Stimulated activated naive B cell treated with anti-CD40 and anti-IgM and Interleukin-4, amounts not matched to agents 10 μg/mL and 1 μg/mL and 100 μg/mL, for 72 hours (primary cell): ENCODE measurements around the gene TAF1B.

Experiments
- ATAC-seq, 2 donors: fragments of 150-1000 bp; cut with Tn5 transposase; replicated peaks; 2 replicates each; pipeline ENCODE4 v1.10.0; 2021; ENCODE audit warnings: moderate library complexity in 1 of 2
- DNase-seq: peaks from one replicate; pipeline ENCODE4 v3.0.0; 2021
- H3K27ac Mint-ChIP-seq: one replicate; pipeline ENCODE4 v1.8.0; 2022; ENCODE audit warnings: mild to moderate bottlenecking, mixed read lengths
- H3K27me3 Mint-ChIP-seq, 2 donors: one replicate each; pipeline ENCODE4 v1.8.0; 2022; ENCODE audit warnings: mixed read lengths in 2 of 2
- H3K36me3 Mint-ChIP-seq, 2 donors: one replicate each; pipeline ENCODE4 v1.8.0; 2022; ENCODE audit warnings: mixed read lengths in 2 of 2, mild to moderate bottlenecking in 1 of 2
- H3K4me1 Mint-ChIP-seq, 2 donors: one replicate each; pipeline ENCODE4 v1.8.0; 2022; ENCODE audit warnings: mixed read lengths in 2 of 2, mild to moderate bottlenecking in 1 of 2
- H3K4me3 Mint-ChIP-seq, 2 donors: one replicate each; pipeline ENCODE4 v1.8.0; 2022; ENCODE audit warnings: mild to moderate bottlenecking in 2 of 2, mixed read lengths in 2 of 2, moderate library complexity in 1 of 2
- H3K9me3 Mint-ChIP-seq, 2 donors: one replicate each; pipeline ENCODE4 v1.8.0; 2022; ENCODE audit warnings: mixed read lengths in 2 of 2, mild to moderate bottlenecking in 1 of 2

The TAF1B gene

DNA sequence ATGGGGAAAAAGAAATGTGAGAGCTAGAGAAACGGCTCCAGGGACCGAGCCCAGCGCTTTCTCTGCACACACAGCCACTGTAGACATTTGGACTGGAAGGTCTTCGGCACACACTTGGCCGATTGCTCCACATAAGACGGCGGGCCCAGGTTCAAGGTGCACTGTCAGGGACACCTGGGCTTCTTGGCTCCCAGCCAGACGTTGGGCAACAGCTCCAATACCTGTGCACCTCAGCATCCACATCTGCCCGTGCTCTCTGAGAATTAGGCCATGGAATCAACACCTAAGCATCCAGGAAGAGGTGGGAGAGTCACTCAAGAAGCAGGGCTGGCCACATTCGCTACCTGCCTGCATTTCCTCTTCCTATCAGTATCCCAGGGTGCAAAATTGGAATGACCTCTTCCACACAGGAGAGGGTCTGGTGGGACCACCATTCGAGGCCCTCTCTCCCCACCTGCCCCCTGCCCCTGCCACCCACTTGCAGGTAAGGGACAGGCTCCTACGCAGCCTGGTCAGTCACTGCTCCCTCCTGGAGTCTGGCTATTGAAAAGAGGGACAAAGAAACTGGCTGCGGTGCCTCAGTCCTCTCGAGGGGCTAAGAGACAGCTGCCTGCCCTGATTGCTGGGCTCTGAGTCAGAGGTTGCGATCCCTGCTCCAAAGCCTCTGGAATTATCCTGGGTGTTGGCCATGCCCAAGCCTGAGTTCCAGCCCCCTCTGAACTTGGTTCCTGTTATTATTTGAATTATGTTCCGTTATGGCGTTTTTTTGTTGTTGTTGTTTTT, 40.1 kb upstream of the TAF1B start:
- no peak for DNase-seq
- ATAC-seq = no peak
- Mint-ChIP-seq H3K4me3 (no peak overlapping the region), H3K4me1 (peaks cover 13 to 17% of the 10 kb centered on the region in 2 donors), H3K27me3 (peaks cover 15 to 25% of the 10 kb centered on the region in 2 donors), H3K9me3 (no peaks in the 10 kb centered on the region), H3K36me3 (no peaks in the 10 kb centered on the region), H3K27ac (no peak overlapping the region)

DNA sequence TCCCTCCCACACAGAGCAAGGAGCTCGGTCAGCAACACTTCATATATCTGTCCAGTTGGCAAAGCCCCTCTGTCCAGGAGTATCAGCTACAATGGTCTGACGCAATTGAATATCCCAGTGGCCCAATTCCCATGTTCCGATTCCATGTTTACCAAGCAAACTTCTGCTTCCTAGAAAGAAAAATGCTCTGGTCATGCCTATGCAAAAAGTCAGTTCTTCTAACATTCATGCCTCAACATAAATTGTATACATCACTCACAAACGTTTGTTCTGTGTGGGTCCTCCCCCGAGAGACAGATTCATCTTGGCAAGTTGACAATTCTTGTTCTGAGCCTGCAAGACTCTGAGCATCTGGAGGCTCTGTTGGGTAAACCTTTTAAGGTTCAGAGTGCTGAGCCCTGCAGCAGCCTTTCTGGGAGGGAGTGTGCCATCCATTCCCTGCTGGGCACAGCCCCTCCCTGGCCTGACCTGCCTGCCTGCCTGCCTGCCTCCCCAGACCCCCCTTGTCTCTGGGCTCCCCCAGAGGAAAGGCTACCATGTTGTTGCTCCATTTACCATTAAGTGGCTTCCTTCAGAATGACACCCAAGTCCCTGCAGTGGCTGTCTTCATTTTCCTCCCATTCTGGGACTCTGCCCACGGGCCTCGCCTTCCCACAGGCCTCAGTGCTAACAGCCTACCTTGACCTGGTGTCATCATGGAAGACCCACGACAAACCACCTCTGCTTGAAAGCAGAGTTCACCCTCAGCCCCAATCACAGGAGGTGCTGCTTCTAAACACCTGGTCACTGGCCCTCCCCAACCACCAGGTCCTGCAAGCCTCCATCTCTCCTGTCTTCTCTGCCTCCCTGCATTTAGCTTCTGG, 37.6 kb upstream of the TAF1B start:
- H3K27ac Mint-ChIP-seq = no peak overlapping the region
- peaks cover 5 to 13% of the 10 kb centered on the region in 2 donors for H3K27me3 Mint-ChIP-seq
- no peak overlapping the region for H3K4me3 Mint-ChIP-seq
- DNase-seq (no peak), ATAC-seq (no peak)
- no peaks in the 10 kb centered on the region for H3K36me3 Mint-ChIP-seq
- no peaks in the 10 kb centered on the region for H3K9me3 Mint-ChIP-seq
- H3K4me1 Mint-ChIP-seq = no peaks in the 10 kb centered on the region

DNA sequence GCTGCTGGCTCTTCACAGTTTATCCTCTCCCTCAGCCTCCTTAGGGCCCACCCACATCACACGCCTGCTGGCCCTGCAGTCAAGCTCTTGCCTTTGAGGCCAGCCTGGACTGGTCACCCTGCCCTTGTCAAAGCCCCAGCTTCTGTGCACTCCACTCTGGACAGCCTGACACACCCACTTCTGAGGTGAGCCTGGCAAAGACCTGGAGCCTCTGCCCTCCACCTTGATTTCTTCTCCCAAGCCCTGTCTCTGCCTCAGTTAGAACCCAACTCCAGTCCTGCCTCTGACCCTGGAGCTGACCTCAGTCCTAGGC, 37.0 kb upstream of the TAF1B start:
- no peaks in the 10 kb centered on the region for H3K9me3 Mint-ChIP-seq
- no peaks in the 10 kb centered on the region for H3K4me1 Mint-ChIP-seq
- H3K4me3 Mint-ChIP-seq = no peak overlapping the region
- H3K27ac Mint-ChIP-seq = no peak overlapping the region
- DNase-seq (no peak), ATAC-seq (no peak)
- no peaks in the 10 kb centered on the region for H3K36me3 Mint-ChIP-seq
- H3K27me3 Mint-ChIP-seq = peaks cover 5 to 13% of the 10 kb centered on the region in 2 donors

DNA sequence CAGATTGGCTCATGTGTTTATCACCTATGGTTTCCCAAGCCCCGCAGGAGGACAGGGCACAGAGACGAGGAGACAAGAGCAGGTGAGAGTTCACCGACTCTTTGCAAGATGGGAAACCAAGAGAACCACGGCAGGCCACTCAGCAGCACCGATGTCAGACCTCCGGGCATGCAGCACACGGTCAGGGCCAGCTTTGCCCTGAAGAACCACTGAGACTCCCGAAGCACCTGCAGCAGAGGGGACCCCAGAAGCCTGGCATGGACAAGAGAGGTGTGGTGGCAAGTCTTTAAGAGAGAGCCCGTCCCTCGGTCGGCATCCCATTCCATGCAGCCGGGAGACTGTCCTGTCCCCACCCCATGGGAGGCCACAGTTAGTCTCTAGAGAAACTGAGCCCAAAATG, 36.6 kb upstream of the TAF1B start:
- peaks cover 5 to 13% of the 10 kb centered on the region in 2 donors for H3K27me3 Mint-ChIP-seq
- no peaks in the 10 kb centered on the region for H3K36me3 Mint-ChIP-seq
- H3K9me3 Mint-ChIP-seq = no peaks in the 10 kb centered on the region
- DNase-seq = no peak
- ATAC-seq = no peak
- no peaks in the 10 kb centered on the region for H3K4me1 Mint-ChIP-seq
- H3K27ac Mint-ChIP-seq = no peak overlapping the region
- H3K4me3 Mint-ChIP-seq = no peak overlapping the region

DNA sequence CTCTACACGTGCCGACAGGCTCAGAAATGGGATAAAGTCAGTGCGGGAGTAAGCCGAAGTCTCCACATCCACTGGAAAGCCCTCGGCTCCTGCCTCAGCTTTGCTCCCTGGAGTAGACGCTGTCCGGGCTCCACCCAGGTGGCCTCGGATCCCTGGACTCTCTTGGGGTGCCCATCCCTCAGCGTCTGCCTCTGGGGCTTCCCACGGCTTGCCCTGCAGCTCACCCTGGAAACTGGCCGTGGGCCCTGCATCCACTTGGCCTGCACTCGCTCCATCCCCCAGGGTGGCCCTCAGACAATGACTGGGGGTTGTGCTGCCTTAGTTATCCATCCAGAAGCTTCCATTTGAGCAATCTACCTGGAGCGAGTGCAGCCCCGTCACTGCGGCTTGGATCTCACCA, 36.2 kb upstream of the TAF1B start:
- no peak for ATAC-seq
- H3K4me3 Mint-ChIP-seq = no peak overlapping the region
- DNase-seq = no peak
- H3K36me3 Mint-ChIP-seq = no peaks in the 10 kb centered on the region
- peaks cover 5 to 13% of the 10 kb centered on the region in 2 donors for H3K27me3 Mint-ChIP-seq
- no peaks in the 10 kb centered on the region for H3K4me1 Mint-ChIP-seq
- no peaks in the 10 kb centered on the region for H3K9me3 Mint-ChIP-seq
- no peak overlapping the region for H3K27ac Mint-ChIP-seq

DNA sequence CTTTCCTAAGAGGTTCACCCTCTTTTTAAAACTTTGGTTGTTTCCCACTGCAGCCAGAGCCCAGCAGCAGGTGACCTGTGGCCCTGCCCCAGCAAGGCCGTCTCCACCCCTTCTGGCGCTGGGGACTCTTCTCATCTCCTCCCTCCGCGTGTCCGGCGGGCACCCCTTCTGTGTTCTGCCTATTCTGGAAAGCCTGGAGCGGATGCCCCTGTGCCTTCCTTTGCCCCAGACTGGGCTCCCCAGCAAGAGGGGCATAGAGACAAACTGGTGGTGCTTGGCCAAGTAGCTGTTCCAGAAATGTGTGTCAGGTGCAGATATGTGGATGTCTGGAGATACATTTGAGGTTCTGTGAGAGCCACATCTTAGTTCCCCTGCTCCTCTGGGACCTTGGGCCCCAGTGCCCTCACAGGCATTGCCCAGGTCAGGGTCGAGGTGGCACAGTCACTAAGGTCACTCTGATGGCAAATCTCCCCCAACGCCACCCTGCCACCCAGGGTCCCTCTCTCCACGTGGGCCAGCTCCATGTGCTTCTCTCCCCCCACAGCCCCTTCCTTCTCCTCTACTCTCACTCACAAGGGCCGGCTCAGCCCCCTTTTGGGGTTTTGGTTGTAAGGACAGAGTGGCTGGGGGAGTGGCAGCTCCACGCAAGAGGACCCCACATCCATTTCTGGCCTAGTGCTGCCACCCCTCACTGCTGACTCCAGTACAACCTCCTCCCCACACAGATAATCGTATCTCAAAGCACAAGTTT, 35.5 kb upstream of the TAF1B start:
- H3K4me1 Mint-ChIP-seq = peaks cover 0 to 2% of the 10 kb centered on the region in 2 donors
- no peak for ATAC-seq
- no peaks in the 10 kb centered on the region for H3K9me3 Mint-ChIP-seq
- H3K27ac Mint-ChIP-seq = no peak overlapping the region
- DNase-seq = no peak
- peaks cover 9 to 14% of the 10 kb centered on the region in 2 donors for H3K27me3 Mint-ChIP-seq
- H3K4me3 Mint-ChIP-seq = no peak overlapping the region
- H3K36me3 Mint-ChIP-seq = no peaks in the 10 kb centered on the region

DNA sequence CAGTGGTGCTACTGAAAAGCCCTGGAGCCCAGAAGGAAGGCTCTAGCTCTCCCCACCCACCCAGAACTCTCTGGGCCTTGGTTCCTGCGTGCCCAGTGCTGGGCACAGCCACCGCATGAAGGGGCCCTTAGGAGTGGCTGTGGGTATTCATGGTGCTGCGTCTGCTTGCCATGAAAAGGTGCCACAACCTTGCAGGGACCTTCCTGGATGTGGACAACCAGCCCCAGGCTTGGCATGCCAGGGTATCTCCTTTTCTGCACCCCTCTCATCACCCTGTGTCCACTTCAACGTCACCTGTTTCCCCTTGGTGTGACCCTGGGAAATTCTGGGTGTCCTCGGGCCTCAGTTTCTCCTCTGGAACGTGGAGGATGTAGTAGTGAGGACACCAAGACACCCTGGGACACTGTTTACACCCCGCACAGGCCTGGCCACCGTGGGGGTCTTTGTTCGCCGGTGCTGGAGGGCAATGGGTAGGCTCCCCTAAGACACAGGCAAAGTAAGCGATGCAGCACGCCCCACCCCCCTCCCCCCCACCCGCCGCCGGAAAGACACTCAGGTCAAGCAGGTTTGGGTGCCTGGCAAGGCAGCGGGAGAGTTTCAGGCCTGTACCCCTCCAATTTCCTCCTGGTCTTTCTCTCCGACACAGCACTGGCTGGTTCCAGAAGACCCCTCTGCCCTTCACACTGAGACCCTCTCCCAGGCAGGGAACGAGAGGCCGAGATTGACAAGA, 34.8 kb upstream of the TAF1B start:
- peaks cover 16 to 19% of the 10 kb centered on the region in 2 donors for H3K27me3 Mint-ChIP-seq
- H3K4me1 Mint-ChIP-seq = peaks cover 5 to 8% of the 10 kb centered on the region in 2 donors
- no peaks in the 10 kb centered on the region for H3K36me3 Mint-ChIP-seq
- no peak for DNase-seq
- no peak for ATAC-seq
- no peaks in the 10 kb centered on the region for H3K9me3 Mint-ChIP-seq
- no peak overlapping the region for H3K27ac Mint-ChIP-seq
- no peak overlapping the region for H3K4me3 Mint-ChIP-seq

DNA sequence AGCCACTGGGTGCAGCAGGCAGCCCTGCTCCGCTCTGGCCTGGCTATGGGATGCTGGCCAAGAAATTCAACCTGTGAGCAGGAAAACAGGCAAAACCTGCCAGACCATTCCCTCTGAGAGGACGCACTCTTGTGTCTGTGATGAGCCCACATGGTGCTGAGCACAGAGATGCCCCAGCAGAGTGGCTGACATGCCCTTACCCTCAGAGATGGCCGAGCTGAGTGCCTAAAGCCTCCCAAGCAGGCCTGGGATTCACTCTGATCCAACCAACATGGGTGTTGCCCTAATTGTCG, 34.3 kb upstream of the TAF1B start:
- DNase-seq (no peak), ATAC-seq (no peak)
- Mint-ChIP-seq H3K4me1 (peaks cover 10 to 13% of the 10 kb centered on the region in 2 donors), H3K4me3 (no peak overlapping the region), H3K36me3 (no peaks in the 10 kb centered on the region), H3K9me3 (no peaks in the 10 kb centered on the region), H3K27ac (no peak overlapping the region), H3K27me3 (peaks cover 21 to 24% of the 10 kb centered on the region in 2 donors)

DNA sequence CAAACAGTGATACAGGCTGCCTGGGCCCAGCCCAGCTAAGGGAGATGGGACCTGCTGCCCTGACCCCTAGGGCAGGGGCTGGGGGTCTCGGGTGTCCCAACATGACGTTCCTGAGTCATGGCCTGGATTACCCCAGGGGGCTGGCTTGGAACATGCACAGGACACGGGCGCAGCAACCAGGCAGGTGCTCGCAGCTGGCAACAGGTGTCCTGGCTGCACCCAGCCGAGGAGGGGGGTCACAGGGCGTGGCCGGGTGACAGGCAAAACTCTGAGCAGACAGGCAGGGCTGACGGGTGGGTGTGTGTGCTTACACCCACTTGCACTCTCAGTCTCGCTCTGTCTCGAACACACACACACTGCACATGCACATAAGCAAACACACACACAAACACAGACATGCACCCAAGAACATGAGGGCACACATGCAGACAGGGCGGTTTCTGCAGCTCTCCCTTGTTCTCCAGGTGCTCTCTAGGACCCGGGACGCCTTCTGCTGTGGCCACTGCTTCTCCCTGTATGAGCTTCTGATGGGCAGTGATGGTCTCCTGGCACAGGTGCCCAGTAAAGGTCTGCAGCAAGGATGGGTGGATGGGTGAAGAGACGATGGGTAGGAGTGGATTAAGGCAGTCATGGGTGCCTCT, 33.7 kb upstream of the TAF1B start:
- DNase-seq (no peak), ATAC-seq (no peak)
- H3K4me1 Mint-ChIP-seq = peaks cover 11 to 15% of the 10 kb centered on the region in 2 donors
- H3K9me3 Mint-ChIP-seq = no peaks in the 10 kb centered on the region
- H3K27ac Mint-ChIP-seq = no peak overlapping the region
- H3K36me3 Mint-ChIP-seq = no peaks in the 10 kb centered on the region
- no peak overlapping the region for H3K4me3 Mint-ChIP-seq
- peaks cover 23 to 24% of the 10 kb centered on the region in 2 donors for H3K27me3 Mint-ChIP-seq

DNA sequence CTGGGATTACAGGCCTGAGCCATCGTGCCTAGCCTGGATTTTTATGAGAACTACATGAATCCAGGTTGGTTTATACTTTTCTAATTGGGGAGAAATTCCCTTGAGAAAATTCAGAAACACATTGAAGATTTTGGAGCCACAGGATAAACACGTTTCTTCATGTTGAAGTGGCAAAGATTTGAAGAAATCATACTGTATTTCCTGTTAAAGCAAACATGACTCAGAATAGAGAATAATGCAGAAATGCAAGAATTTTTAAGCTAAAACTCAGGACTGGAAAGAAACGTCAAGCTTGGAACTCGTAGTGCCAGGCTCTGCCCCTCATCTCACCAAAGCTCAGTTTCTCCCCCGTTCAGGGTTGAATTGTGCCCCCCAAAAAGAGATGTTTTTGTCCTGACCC, 32.1 kb upstream of the TAF1B start:
- no peak overlapping the region for H3K4me3 Mint-ChIP-seq
- H3K36me3 Mint-ChIP-seq = no peaks in the 10 kb centered on the region
- H3K27ac Mint-ChIP-seq = no peak overlapping the region
- peaks cover 27 to 29% of the 10 kb centered on the region in 2 donors for H3K27me3 Mint-ChIP-seq
- ATAC-seq (no peak), DNase-seq (no peak)
- peaks cover 13 to 20% of the 10 kb centered on the region in 2 donors for H3K4me1 Mint-ChIP-seq
- H3K9me3 Mint-ChIP-seq = no peaks in the 10 kb centered on the region

DNA sequence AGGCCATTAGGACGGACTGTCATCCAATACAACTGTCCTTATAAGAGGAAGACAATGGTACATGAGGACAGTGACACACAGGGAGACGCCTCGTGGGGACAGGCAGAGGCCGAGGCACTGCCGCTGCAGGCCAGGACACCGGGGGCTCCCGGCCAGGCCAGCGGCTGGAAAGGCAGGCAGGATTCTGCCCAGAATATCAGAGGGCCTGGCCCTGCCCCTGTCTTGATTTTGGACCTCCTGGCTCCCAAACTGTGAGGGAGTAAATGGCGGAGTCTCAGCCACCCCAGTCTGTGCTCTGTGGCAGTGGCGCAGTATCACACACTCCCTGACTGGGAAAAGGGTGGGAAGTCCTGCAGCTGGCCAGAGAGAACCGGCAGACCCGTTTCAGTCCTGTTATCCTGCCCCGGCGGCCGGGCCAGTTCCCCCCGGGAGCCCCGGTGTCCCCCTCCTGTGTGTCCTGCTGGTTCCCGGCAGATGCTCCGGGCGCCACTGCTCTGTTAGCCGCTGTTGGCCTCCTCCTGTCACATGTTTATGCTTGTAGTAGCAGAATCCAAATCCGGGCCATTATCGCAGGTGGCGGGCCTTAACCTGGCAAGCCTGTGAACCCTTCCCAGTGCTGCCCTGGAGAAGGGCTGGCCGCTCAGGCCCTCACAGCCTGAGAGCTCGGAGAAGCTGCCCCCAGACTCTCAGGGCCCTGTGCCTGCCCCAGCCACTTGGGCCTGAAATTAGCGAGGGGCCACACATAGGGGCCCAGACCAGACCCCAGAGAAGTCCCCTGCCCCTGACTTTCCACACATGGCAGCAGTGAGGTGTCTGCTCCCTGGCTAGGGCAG, 31.4 kb upstream of the TAF1B start:
- Mint-ChIP-seq H3K9me3 (no peaks in the 10 kb centered on the region), H3K4me3 (no peak overlapping the region), H3K27me3 (peaks cover 23 to 29% of the 10 kb centered on the region in 2 donors), H3K36me3 (no peaks in the 10 kb centered on the region), H3K27ac (no peak overlapping the region), H3K4me1 (peaks cover 13 to 20% of the 10 kb centered on the region in 2 donors)
- ATAC-seq (no peak), DNase-seq (no peak)

DNA sequence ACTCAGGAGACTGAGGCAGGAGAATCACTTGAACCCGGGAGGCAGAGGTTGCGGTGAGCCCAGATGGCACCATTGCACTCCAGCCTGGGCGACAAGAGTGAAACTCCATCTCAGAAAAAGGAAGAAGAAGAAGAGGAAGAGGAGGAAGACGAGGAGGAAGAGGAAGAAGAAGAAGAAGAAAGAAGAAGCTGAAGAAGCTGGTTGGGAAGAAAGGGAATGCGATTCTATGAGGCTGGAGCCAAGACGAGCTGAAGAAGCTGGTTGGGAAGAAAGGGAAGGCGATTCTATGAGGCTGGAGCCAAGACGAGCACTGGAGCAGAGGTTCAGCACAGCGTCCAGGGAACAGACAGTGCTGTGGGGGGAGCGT, 30.3 kb upstream of the TAF1B start:
- H3K27me3 Mint-ChIP-seq = peaks cover 19 to 27% of the 10 kb centered on the region in 2 donors
- H3K27ac Mint-ChIP-seq = no peak overlapping the region
- no peaks in the 10 kb centered on the region for H3K9me3 Mint-ChIP-seq
- ATAC-seq (no peak), DNase-seq (no peak)
- H3K4me1 Mint-ChIP-seq = peaks cover 13 to 20% of the 10 kb centered on the region in 2 donors
- no peaks in the 10 kb centered on the region for H3K36me3 Mint-ChIP-seq
- H3K4me3 Mint-ChIP-seq = no peak overlapping the region
